ENCODE measurements around the gene MAGI2. TPM values are rescaled to one million over a fixed set of nuclear protein-coding genes. Genes with fewer than 3 reads are reported as not detected.
A peak's percentile ranks its signal among the peaks of the same experiment; 100 is the strongest.

Gene MAGI2
- total RNA-seq, 1 donor from 2014 or later, result 6.9 TPM

- H3K9me3 ChIP-seq, result no peaks in the 10 kb centered on the region
- no peaks in the 10 kb centered on the region for H3K4me1 ChIP-seq
- intact Hi-C loops (cut with DNase I), result no loop called here
- H3K27ac ChIP-seq, result no peak overlapping the region
- TF ChIP-seq POLR2AphosphoS5 (IDR thresholded peaks at IDR 0.05; ENCODE audit: insufficient read depth in 1 of 2, low read depth in 1 of 2) (no peak), POLR2A (IDR thresholded peaks at IDR 0.05) (no peak), CTCF (IDR thresholded peaks at IDR 0.05) (no peak)
- DNase-seq (ENCODE audit: extremely low spot score in 2 of 2), result no peak
- no peaks in the 10 kb centered on the region for H3K27me3 ChIP-seq
- no peak overlapping the region for H3K4me3 ChIP-seq
- no peaks in the 10 kb centered on the region for H3K36me3 ChIP-seq
Measured at GRCh38 chr7:78184299-78184698, 1269.2 kb downstream of the MAGI2 start.

GRCh38 chr7:78179827-78180477, 1273.5 kb downstream of the MAGI2 start:
- no peak overlapping the region for H3K27ac ChIP-seq
- intact Hi-C loops (cut with DNase I), result no loop called here
- no peaks in the 10 kb centered on the region for H3K27me3 ChIP-seq
- H3K36me3 ChIP-seq, result no peaks in the 10 kb centered on the region
- TF ChIP-seq POLR2A (IDR thresholded peaks at IDR 0.05) (no peak), POLR2AphosphoS5 (IDR thresholded peaks at IDR 0.05; ENCODE audit: insufficient read depth in 1 of 2, low read depth in 1 of 2) (no peak), CTCF (IDR thresholded peaks at IDR 0.05) (no peak)
- no peak for DNase-seq (ENCODE audit: extremely low spot score in 2 of 2)
- no peaks in the 10 kb centered on the region for H3K9me3 ChIP-seq
- H3K4me3 ChIP-seq, result no peak overlapping the region
- peaks cover 12% of the 10 kb centered on the region for H3K4me1 ChIP-seq

GRCh38 chr7:78179211-78179610, 1274.3 kb downstream of the MAGI2 start:
- Histone ChIP-seq H3K27me3 (no peaks in the 10 kb centered on the region), H3K4me3 (no peak overlapping the region), H3K4me1 (peaks cover 12% of the 10 kb centered on the region), H3K9me3 (no peaks in the 10 kb centered on the region), H3K27ac (no peak overlapping the region), H3K36me3 (no peaks in the 10 kb centered on the region)
- intact Hi-C loops (cut with DNase I), result no loop called here
- no peak for TF ChIP-seq POLR2A (IDR thresholded peaks at IDR 0.05)
- no peak for TF ChIP-seq CTCF (IDR thresholded peaks at IDR 0.05)
- TF ChIP-seq POLR2AphosphoS5 (IDR thresholded peaks at IDR 0.05; ENCODE audit: insufficient read depth in 1 of 2, low read depth in 1 of 2), result no peak
- no peak for DNase-seq (ENCODE audit: extremely low spot score in 2 of 2)

GRCh38 chr7:78178319-78178718, 1275.1 kb downstream of the MAGI2 start:
- H3K36me3 ChIP-seq, result no peaks in the 10 kb centered on the region
- H3K4me1 ChIP-seq, result peaks cover 12% of the 10 kb centered on the region
- intact Hi-C loops (cut with DNase I), result no loop called here
- TF ChIP-seq CTCF (IDR thresholded peaks at IDR 0.05), result no peak
- TF ChIP-seq POLR2AphosphoS5 (IDR thresholded peaks at IDR 0.05; ENCODE audit: insufficient read depth in 1 of 2, low read depth in 1 of 2), result no peak
- TF ChIP-seq POLR2A (IDR thresholded peaks at IDR 0.05), result no peak
- H3K9me3 ChIP-seq, result no peaks in the 10 kb centered on the region
- no peak overlapping the region for H3K27ac ChIP-seq
- no peak for DNase-seq (ENCODE audit: extremely low spot score in 2 of 2)
- no peaks in the 10 kb centered on the region for H3K27me3 ChIP-seq
- H3K4me3 ChIP-seq, result no peak overlapping the region

GRCh38 chr7:78176171-78176570, 1277.3 kb downstream of the MAGI2 start:
- Histone ChIP-seq H3K4me1 (peaks cover 18% of the 10 kb centered on the region), H3K4me3 (no peak overlapping the region), H3K9me3 (no peaks in the 10 kb centered on the region), H3K36me3 (no peaks in the 10 kb centered on the region), H3K27ac (peak overlapping the region; percentile 6), H3K27me3 (no peaks in the 10 kb centered on the region)
- no peak for DNase-seq (ENCODE audit: extremely low spot score in 2 of 2)
- intact Hi-C loops (cut with DNase I), result no loop called here
- TF ChIP-seq CTCF (IDR thresholded peaks at IDR 0.05) (no peak), POLR2A (IDR thresholded peaks at IDR 0.05) (no peak), POLR2AphosphoS5 (IDR thresholded peaks at IDR 0.05; ENCODE audit: insufficient read depth in 1 of 2, low read depth in 1 of 2) (no peak)
